ENCODE measurements around the gene HNRNPUL2. TPM values are rescaled to one million over a fixed set of nuclear protein-coding genes. Genes with fewer than 3 reads are reported as not detected.

HNRNPUL2 gene
- total and polyA plus RNA-seq, 3 donors from 2014 or later, result 31.8 to 42.9 (median 42.5) TPM

DNA sequence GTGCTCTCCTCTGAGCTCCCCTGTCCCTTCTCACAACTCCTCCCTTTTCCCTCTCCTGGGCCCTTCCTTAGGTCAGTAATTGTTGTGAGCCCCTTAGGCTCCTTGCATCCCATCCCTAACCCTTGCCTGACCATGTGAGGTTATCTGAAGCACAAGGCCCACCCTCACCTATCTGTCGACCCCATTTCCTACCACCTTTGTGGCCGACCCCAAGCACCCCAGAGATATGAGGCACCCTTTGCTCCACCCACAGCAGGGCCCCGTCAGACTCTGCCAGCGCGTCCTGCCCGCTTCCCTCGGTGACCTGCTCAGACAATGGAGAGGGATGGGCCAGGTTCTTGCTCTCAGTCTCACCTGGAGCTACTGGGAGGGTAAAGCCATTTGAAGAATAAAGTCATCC is 18.5 kb downstream of the HNRNPUL2 start:
- Histone ChIP-seq H3K9me3 (no peaks in the 10 kb centered on the region), H3K27me3 (no peaks in the 10 kb centered on the region), H3K4me3 (peak overlapping the region; percentile 59 to 64), H3K27ac (peak overlapping the region; percentile 80 to 99), H3K4me1 (peaks cover 44% of the 10 kb centered on the region), H3K36me3 (ENCODE audit: low read depth, missing control alignments) (no peaks in the 10 kb centered on the region)
- no peak for DNase-seq
- TF ChIP-seq, protein P1, sequence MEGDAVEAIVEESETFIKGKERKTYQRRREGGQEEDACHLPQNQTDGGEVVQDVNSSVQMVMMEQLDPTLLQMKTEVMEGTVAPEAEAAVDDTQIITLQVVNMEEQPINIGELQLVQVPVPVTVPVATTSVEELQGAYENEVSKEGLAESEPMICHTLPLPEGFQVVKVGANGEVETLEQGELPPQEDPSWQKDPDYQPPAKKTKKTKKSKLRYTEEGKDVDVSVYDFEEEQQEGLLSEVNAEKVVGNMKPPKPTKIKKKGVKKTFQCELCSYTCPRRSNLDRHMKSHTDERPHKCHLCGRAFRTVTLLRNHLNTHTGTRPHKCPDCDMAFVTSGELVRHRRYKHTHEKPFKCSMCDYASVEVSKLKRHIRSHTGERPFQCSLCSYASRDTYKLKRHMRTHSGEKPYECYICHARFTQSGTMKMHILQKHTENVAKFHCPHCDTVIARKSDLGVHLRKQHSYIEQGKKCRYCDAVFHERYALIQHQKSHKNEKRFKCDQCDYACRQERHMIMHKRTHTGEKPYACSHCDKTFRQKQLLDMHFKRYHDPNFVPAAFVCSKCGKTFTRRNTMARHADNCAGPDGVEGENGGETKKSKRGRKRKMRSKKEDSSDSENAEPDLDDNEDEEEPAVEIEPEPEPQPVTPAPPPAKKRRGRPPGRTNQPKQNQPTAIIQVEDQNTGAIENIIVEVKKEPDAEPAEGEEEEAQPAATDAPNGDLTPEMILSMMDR (IDR thresholded peaks at IDR 0.05), result no peak
- no peak for TF ChIP-seq POLR2A (IDR thresholded peaks at IDR 0.05)
- intact Hi-C loops (cut with DNase I; ENCODE audit: low total_unique reads), result no loop called here
- WGBS, 2 donors, result 3 to 5% methylated on average over 7 of the region's 7 CpGs

DNA sequence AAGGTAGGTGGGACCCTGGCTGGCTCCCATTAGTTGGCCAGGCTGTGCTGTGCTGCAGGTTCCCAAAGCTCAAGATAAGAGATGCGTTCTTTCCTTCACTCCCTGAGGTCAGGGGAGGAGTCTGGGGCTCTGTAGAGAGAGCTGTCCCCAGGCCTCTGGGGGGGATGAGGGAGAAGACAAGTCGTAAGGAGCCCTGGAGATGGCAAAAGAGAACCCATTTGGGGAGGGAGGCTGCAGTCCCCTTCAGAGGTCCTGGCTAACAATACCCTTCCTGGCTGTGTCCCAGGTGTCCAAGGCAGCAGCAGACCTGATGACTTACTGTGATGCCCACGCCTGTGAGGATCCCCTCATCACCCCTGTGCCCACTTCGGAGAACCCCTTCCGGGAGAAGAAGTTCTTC is 18.9 kb downstream of the HNRNPUL2 start:
- DNase-seq, result no peak
- H3K27me3 ChIP-seq, result no peaks in the 10 kb centered on the region
- 35 to 44% methylated on average over 5 of the region's 5 CpGs for WGBS, 2 donors

DNA sequence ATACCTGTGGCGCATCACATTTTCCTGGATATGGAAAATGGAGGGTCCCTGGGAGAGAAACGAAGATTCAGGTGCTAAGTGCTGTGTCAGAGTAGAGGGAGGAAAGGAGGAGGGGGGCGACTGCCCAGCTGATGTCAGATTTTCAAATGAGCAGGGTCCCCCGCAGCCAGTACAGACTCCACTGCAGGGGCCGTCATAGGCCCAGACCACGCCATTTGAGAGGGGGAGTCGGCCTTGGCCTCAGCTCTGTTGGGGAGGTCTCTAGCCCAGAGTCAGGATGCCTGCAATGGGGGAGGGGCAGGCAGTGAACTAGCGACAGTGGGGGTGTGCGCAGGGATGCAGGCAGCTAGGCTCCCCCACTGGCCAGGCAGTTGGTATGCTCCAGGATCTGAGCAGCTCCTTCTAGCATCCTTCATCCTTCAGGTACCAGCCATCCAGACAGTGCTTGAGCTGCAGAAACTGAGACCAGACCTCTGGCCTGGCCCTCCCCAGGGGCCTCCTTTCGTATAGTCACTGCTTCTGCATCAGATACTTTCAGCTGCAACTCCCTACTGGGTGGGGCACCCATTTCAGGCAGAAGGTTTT is 19.9 kb downstream of the HNRNPUL2 start, which contains the start of the genes BSCL2 and GNG3:
TSS of gene BSCL2 (minus strand) at position 148 of the 585 bp plus-strand sequence. CDS start 229 bp downstream, outside the sequence.
TSS of gene GNG3 (plus strand) at position 400 of the 585 bp plus-strand sequence. CDS start 620 bp downstream, outside the sequence.
- no peaks in the 10 kb centered on the region for H3K36me3 ChIP-seq (ENCODE audit: low read depth, missing control alignments)
- peak; percentile 66 for DNase-seq
- H3K9me3 ChIP-seq, result no peaks in the 10 kb centered on the region
- no peak for TF ChIP-seq POLR2A (IDR thresholded peaks at IDR 0.05)
- TF ChIP-seq, protein P1 (IDR thresholded peaks at IDR 0.05), result no peak
- no peaks in the 10 kb centered on the region for H3K27me3 ChIP-seq
- peaks cover 44% of the 10 kb centered on the region for H3K4me1 ChIP-seq
- peak within 1 kb of the TSS; percentile 80 to 99 for H3K27ac ChIP-seq
- peak within 1 kb of the TSS; percentile 75 for H3K4me3 ChIP-seq
- 55 to 66% methylated on average over 9 of the region's 10 CpGs for WGBS, 2 donors
- intact Hi-C loops (cut with DNase I; ENCODE audit: low total_unique reads), result no loop called here

More for the DNA sequence above, 18.9 kb downstream of the HNRNPUL2 start:
- Histone ChIP-seq H3K4me1 (peaks cover 44% of the 10 kb centered on the region), H3K9me3 (no peaks in the 10 kb centered on the region), H3K4me3 (no peak overlapping the region), H3K27ac (peak overlapping the region; percentile 80 to 99), H3K36me3 (ENCODE audit: low read depth, missing control alignments) (no peaks in the 10 kb centered on the region)
- TF ChIP-seq, protein P1 (IDR thresholded peaks at IDR 0.05), result no peak
- no peak for TF ChIP-seq POLR2A (IDR thresholded peaks at IDR 0.05)
- intact Hi-C loops (cut with DNase I; ENCODE audit: low total_unique reads), result no loop called here

DNA sequence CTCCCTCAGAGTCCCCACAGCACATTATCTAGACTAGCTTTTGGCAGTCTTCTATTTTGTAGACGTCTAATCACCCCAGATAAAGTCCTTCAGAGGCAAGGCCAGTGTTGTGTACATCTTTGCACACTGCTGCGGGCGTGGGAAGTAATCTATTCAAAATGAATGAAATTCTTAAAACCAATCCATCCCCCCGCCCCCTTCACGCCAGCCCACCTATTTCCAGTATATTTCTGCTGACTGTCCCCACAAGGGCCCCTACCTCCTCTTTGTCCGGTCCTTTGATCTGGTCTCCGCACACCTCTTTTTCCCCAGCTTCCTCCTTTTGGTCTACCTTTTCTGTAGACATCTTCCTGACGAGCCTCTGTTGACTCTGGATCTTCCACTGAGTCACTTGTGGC is 20.4 kb downstream of the HNRNPUL2 start:
- no peak for DNase-seq
- Histone ChIP-seq H3K9me3 (no peaks in the 10 kb centered on the region), H3K36me3 (ENCODE audit: low read depth, missing control alignments) (no peaks in the 10 kb centered on the region), H3K4me1 (peaks cover 44% of the 10 kb centered on the region), H3K27me3 (no peaks in the 10 kb centered on the region), H3K27ac (peak overlapping the region; percentile 15 to 80), H3K4me3 (peak overlapping the region; percentile 75)
- WGBS, 2 donors, result 36 to 42% methylated on average over 8 of the region's 8 CpGs
- intact Hi-C loops (cut with DNase I; ENCODE audit: low total_unique reads), result no loop called here
- TF ChIP-seq, protein P1 (IDR thresholded peaks at IDR 0.05), result no peak
- TF ChIP-seq POLR2A (IDR thresholded peaks at IDR 0.05), result no peak

All from testis (tissue), 3 donors.